ENCODE results near the gene OR4C45. TPM values are rescaled to one million over a fixed set of nuclear protein-coding genes. Genes with fewer than 3 reads are reported as not detected.

Gene OR4C45
- total RNA-seq, 3 donors from 2014 or later, result not detected

DNA sequence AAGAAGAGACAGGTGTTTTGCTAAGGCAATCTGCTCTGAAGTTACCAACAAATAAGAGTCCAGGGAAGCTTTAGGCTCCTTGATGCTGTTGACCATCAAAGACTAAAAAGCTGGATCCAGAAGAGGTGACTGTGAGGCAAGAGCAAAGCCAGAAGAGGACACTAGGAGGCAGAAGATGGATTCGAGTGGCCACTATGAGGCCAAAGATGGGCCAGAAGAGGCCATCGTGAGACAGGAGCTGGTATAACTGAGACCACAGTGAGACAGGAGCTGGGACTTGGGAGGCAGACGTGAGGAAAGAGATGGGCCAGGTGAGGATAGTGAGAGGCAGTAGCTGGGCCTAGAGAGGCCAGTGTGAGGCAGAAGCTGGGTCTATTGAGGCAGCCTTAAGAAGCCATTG is 37.7 kb downstream of the OR4C45 start:
- Histone ChIP-seq H3K4me3 (no peak overlapping the region), H3K36me3 (ENCODE audit: low read depth) (no peaks in the 10 kb centered on the region), H3K9me3 (peaks cover 46% of the 10 kb centered on the region), H3K4me1 (ENCODE audit: low read depth) (no peaks in the 10 kb centered on the region)
- TF ChIP-seq, protein P1, sequence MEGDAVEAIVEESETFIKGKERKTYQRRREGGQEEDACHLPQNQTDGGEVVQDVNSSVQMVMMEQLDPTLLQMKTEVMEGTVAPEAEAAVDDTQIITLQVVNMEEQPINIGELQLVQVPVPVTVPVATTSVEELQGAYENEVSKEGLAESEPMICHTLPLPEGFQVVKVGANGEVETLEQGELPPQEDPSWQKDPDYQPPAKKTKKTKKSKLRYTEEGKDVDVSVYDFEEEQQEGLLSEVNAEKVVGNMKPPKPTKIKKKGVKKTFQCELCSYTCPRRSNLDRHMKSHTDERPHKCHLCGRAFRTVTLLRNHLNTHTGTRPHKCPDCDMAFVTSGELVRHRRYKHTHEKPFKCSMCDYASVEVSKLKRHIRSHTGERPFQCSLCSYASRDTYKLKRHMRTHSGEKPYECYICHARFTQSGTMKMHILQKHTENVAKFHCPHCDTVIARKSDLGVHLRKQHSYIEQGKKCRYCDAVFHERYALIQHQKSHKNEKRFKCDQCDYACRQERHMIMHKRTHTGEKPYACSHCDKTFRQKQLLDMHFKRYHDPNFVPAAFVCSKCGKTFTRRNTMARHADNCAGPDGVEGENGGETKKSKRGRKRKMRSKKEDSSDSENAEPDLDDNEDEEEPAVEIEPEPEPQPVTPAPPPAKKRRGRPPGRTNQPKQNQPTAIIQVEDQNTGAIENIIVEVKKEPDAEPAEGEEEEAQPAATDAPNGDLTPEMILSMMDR (IDR thresholded peaks at IDR 0.05), result no peak
- DNase-seq, result no peak
- ATAC-seq, result no peak
- intact Hi-C loops (cut with DNase I, micrococcal nuclease), result no loop called here

DNA sequence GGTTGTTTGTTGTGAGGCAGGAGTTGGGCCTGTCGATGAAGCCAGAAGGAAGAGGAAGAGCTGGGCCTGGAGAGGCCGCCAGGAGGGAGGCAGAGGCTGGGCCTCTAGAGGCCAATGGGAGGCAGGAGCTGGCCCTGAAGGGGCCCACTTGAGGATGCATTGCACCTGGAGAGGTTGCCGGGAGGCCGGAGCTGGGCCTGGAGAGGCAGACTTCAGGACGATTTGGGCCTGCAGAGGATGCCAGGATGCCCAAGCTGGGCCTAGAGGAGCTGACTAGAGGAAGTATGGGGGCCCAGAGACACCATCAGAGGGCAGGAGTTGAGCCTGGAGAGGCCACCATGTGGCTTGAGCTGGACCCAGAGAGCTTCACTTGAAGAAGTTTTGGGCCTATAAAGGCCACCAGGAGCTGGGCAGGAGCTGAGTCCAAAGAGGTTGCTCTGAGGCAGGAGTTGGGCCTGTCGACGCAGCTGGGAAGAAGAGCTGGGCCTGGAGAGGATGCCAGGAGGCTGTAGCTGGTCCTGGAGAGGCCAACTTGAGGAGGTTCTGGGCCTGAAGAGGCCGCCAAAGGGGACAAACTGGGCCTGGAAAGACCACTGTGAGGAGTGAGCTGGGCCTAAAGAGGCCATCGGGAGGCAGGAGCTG is 39.0 kb downstream of the OR4C45 start:
- DNase-seq, result no peak
- Histone ChIP-seq H3K9me3 (peaks cover 56% of the 10 kb centered on the region), H3K4me3 (no peak overlapping the region), H3K36me3 (ENCODE audit: low read depth) (no peaks in the 10 kb centered on the region), H3K4me1 (ENCODE audit: low read depth) (no peaks in the 10 kb centered on the region)
- intact Hi-C loops (cut with DNase I, micrococcal nuclease), result no loop called here
- TF ChIP-seq, protein P1 (IDR thresholded peaks at IDR 0.05), result no peak
- ATAC-seq, result no peak

DNA sequence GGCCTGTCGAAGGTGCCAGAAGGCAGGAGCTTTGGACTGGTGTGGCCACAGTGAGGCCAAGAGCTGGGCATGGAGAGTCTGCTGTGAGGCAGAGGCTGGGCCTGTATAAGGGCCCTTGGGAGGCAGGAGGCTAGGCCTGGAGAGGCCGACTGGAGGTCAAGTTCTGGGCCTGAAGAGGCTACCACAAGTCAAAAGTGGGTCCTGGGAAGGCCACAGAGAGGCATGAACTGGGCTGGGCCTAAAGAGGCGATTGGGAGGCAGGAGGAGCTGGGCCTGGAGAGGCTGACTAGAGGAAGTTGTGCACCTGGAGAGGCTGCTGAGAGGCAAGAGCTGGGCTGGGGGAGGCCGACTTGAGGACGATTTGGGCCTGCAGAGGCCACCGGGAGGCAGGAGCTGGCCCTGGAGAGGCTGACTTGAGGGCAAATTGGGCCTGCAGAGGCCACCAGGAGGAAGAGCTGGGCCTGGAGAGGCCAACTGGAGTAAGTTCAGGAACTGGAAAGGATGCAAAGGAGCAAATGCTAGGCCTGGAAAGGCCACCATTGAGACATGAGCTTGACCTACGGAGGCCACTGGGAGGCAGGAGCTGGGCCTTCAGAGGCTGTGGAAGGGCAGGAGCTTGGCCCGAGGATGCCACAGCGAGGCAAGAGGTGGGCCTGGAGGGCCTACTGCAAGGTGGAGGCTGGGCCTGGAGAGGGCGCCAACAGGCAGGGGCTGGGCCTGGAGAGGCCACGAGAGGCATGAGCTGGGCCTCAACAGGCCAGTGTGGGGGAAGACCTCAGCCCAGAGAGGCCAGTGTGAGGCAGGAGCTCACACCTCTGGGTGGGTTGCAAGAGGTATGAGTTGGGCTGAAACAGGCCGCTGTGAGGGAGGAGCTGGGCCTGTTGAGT is 39.8 kb downstream of the OR4C45 start:
- Histone ChIP-seq H3K4me3 (no peak overlapping the region), H3K4me1 (ENCODE audit: low read depth) (no peaks in the 10 kb centered on the region), H3K36me3 (ENCODE audit: low read depth) (no peaks in the 10 kb centered on the region), H3K9me3 (peaks cover 63% of the 10 kb centered on the region)
- DNase-seq (no peak), ATAC-seq (no peak)
- TF ChIP-seq, protein P1 (IDR thresholded peaks at IDR 0.05), result no peak
- intact Hi-C loops (cut with DNase I, micrococcal nuclease), result no loop called here

DNA sequence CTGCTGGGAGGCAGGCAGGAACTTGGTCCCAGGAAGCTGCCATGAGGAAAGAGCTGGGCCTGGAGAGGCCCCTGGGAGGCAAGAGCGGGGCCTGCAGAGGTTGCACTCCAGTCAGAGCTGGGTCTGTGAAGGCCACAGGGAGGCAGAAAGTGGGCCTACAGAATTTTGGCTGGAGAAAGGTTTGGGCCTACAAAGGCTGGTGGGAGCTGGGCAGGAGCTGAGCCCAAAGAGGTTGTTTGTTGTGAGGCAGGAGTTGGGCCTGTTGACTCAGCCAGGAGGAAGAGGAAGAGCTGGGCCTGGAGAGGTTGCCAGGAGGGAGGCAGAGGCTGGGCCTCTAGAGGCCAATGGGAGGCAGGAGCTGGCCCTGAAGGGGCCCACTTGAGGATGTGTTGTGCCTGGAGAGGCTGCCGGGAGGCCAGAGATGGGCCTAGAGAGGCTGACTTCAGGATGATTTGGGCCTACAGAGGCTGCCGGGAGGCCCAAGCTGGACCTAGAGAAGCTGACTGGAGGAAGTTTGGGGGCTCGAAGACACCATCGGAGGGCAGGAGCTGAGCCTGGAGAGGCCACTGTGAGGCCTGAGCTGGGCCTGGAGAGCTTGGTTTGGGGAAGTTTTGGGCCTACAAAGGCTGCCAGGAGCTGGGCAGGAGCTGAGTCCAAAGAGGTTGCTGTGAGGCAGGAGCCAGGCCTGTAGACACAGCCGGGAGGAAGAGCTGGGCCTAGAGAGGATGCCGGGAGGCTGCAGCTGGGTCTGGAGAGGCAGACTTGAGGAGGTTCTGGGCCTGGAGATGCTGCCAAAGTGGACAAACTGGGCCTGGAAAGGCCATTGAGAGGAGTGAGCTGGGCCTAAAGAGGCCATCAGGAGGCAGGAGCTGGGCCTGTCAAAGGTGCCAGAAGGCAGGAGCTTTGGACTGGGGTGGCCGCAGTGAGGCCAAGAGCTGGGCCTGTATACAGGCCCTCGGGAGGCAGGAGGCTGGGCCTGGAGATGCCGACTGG is 40.7 kb downstream of the OR4C45 start:
- Histone ChIP-seq H3K4me3 (no peak overlapping the region), H3K9me3 (peaks cover 70% of the 10 kb centered on the region), H3K36me3 (ENCODE audit: low read depth) (no peaks in the 10 kb centered on the region), H3K4me1 (ENCODE audit: low read depth) (no peaks in the 10 kb centered on the region)
- intact Hi-C loops (cut with DNase I, micrococcal nuclease), result no loop called here
- TF ChIP-seq, protein P1 (IDR thresholded peaks at IDR 0.05), result no peak
- ATAC-seq (no peak), DNase-seq (no peak)

DNA sequence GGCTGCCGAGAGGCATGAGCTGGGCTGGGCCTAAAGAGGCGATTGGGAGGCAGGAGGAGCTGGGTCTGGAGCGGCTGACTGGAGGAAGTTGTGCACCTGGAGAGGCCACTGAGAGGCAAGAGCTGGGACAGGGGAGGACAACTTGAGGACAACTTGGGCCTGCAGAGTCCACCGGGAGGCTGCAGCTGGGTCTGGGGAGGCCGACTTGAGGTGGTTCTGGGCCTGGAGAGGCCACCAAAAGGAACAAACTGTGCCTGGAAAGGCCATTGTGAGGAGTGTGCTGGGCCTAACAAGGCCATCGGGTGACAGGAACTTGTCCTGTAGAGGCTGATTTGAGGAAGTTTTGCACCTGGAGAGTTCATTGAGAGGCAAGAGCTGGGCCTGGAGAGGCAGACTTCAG is 41.5 kb downstream of the OR4C45 start:
- peaks cover 72% of the 10 kb centered on the region for H3K9me3 ChIP-seq
- H3K4me3 ChIP-seq, result no peak overlapping the region
- H3K4me1 ChIP-seq (ENCODE audit: low read depth), result no peaks in the 10 kb centered on the region
- TF ChIP-seq, protein P1 (IDR thresholded peaks at IDR 0.05), result no peak
- H3K36me3 ChIP-seq (ENCODE audit: low read depth), result no peaks in the 10 kb centered on the region
- ATAC-seq, result no peak
- intact Hi-C loops (cut with DNase I, micrococcal nuclease), result no loop called here
- no peak for DNase-seq
